GM12873 (cell line): Measurements from ENCODE around the gene PBX3.

ENCODE experiments used
- TF ChIP-seq, protein P1 (sequence below): IDR thresholded peaks from 2 replicates; pipeline ENCODE4 v1.5.1; 2012; ENCODE audit warnings: low read depth, mild to moderate bottlenecking, moderate library complexity, low read length, control low read depth; ENCODE audit not compliant: insufficient read depth; ENCODE audit errors: missing control alignments

Gene PBX3

DNA sequence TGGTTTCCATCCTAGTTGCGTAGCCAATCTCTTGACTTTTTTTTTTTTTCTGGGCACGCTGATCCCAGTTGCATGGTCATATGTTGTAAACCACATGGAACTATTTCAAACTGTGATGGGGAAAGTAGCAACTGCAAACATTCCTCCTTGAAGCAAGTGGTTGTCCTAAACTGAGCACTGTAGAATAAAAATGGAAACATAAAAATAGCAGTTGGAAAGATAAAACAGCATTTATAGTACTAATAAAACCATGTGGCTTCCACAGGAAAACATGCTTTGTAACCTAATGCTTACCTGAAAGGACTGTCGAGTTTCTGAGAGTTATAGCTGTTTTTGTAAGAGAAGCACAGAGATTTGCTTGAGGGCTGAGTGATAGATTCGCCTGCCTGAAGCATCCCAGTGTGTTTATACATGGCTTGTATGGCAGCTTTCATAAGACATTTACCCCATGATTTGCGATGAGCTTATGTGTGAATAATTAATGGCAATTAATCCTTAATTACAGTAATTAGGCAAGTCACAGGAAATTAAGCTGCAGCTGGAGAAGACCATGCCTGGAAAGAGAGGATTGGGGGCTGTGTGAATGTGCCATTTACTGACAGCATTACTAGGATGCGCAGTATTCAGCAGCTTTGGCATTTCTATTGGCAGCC, 136.5 kb downstream of the PBX3 start:
- TF ChIP-seq, protein P1, sequence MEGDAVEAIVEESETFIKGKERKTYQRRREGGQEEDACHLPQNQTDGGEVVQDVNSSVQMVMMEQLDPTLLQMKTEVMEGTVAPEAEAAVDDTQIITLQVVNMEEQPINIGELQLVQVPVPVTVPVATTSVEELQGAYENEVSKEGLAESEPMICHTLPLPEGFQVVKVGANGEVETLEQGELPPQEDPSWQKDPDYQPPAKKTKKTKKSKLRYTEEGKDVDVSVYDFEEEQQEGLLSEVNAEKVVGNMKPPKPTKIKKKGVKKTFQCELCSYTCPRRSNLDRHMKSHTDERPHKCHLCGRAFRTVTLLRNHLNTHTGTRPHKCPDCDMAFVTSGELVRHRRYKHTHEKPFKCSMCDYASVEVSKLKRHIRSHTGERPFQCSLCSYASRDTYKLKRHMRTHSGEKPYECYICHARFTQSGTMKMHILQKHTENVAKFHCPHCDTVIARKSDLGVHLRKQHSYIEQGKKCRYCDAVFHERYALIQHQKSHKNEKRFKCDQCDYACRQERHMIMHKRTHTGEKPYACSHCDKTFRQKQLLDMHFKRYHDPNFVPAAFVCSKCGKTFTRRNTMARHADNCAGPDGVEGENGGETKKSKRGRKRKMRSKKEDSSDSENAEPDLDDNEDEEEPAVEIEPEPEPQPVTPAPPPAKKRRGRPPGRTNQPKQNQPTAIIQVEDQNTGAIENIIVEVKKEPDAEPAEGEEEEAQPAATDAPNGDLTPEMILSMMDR: no peak

DNA sequence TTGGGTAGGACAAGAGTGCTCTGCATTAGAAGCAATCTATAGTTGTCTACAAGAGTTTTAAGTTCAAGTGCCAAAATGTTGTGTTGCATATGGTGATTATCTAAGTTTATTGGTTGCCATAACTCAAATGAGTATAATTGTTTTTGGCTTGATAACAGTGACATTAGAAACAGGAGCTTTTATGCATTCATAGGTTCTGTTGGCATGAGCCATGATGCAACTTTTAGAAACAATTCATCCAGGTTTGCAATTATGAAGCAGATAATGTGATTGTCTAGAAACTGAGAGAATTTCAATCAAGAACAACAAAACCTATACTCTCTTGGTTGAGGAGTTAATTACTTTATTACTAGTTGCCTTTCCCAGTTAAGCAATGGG, 137.0 kb downstream of the PBX3 start:
- TF ChIP-seq, protein P1: no peak

DNA sequence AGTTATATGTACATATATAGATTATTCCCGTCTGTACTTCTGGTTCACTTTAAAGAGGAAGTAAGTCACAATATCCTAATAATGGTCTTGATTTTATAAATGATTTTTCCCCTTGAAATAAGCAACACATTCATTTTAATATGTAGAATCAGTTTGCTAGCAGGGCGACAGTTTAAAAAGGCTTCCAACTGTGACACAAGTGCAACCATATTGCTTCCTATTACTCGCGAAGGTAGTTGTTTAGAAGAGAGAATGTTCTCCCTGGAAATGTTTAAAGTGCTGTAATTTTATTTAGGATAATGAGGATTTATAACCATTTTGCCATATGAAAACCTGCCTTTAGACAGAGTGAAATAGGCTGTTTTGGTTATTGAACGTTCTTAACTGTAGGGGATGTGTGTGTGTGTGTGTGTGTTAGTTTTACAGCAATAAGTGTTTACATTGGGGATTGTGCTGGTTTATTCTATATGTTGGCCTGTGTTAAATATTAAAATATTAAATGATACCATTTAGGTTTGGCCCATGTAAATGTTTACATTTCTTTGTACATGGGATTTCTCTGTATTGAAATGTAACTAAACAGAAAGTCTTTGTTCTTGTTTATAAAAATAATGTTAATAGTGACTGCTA, 138.3 kb downstream of the PBX3 start:
- TF ChIP-seq, protein P1: no peak

DNA sequence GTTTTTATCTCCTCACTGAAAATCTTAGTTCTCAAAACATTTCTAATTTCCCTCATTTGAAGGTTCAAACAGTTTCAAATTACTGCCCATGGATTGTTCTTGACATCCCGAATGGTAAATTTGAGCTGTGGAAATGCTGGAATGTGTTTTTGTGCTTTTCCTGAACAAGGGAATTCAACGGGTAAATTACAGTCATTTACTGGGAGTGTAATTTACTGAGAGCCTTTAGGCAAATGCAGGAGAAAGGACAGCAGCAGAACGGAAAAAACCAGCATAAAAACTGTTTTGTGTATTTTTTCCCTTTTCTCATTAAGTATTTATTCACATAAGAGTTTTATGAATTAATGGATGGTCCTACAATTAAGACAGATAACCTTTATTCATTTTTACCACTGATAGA, 139.2 kb downstream of the PBX3 start:
- TF ChIP-seq, protein P1: no peak

DNA sequence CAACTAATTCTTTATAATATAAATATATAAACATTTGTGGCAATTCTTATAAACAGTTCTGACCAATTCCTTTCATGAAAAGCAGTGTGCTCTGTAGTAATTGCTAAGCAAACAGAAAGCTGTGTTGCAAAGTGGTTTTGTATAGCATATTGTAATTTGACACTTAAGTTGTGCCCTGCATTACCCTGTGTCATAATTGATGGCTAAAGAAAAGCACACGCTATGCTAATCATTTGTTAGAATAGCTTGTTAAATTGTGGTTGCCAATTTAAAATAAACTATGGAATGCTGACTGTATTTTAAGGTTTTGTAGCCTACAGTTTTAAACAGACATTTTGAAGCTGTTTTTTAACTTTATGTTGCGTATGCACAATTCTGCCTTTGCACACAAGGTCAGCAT, 140.0 kb downstream of the PBX3 start:
- TF ChIP-seq, protein P1: no peak

DNA sequence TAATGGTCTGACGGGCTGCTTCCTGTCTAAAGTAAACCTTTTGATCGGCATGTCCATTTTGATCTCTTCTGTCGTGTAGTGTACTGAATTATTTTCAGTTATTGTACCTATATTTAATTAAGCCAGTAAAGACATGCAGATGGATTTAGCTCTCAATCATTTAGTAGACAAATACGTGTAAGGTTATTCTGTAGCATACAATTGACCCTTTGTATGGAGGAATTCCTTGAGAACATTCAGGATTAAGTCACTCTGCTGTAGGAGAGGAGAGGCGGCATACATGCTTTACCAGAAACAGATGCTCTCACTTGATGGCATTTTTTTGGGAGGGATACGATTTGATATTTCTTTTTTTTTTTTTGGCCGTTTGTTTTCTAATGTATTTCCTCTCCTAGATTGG, 141.0 kb downstream of the PBX3 start:
- TF ChIP-seq, protein P1: no peak

DNA sequence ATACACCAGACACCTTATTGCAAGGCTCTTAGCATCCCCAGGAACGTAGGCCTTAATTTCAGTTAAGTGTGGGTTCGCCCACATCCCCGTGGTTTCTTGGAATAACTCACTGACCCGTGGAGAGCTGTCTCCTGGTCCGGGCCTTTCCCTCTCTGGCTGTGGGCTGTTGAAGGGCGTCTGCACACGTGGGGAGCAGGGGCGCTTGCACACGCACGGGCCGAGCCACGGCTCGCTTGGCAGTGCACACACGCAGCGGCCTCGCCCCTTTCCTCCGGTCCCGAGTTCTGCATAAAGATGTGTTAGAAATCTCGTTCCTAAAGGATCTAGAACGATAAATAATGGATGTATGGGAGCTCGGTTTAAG, 141.9 kb downstream of the PBX3 start:
- TF ChIP-seq, protein P1: no peak
